Fibroblast of mammary gland (primary cell): ENCODE data around the gene SLC39A10.
A peak's percentile ranks its signal among the peaks of the same experiment; 100 is the strongest.

Source experiments
- DNase-seq: peaks from one replicate; pipeline ENCODE4 v3.0.0-alpha.2; 2010; ENCODE audit warnings: low read depth
- H3K4me3 ChIP-seq: 2 replicates; pipeline ENCODE4 v1.5.1; 2011; ENCODE audit warnings: low read depth, mild to moderate bottlenecking, low read length, moderate library complexity; ENCODE audit not compliant: control insufficient read depth
- TF ChIP-seq, protein P1 (sequence below): conservative IDR thresholded peaks from 2 replicates; pipeline ENCODE4 v1.5.1; 2011; ENCODE audit warnings: low read depth, low read length, inconsistent platforms; ENCODE audit not compliant: control insufficient read depth, insufficient read depth

The SLC39A10 gene

DNA sequence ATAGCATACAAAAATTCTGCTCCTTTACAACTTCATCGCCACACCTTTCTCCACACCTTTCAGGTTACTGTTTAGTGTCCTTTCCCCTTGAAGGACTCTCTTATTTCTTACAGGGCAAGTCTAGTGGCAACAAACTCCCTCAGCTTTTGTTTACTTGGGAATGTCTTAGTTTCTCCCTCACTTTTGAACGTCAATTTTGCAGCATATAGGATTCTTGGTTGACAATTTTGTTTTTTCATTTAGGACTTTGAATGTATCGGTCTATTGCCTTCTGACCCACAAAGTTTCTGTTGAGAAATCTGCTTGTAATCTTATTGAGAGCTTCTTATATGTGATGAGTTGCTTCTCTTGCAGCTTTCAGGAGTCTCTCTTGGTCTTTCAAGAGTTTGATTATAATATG lies 43.5 kb downstream of the SLC39A10 start:
- no peak overlapping the region for H3K4me3 ChIP-seq
- no peak for DNase-seq
- TF ChIP-seq, protein P1, sequence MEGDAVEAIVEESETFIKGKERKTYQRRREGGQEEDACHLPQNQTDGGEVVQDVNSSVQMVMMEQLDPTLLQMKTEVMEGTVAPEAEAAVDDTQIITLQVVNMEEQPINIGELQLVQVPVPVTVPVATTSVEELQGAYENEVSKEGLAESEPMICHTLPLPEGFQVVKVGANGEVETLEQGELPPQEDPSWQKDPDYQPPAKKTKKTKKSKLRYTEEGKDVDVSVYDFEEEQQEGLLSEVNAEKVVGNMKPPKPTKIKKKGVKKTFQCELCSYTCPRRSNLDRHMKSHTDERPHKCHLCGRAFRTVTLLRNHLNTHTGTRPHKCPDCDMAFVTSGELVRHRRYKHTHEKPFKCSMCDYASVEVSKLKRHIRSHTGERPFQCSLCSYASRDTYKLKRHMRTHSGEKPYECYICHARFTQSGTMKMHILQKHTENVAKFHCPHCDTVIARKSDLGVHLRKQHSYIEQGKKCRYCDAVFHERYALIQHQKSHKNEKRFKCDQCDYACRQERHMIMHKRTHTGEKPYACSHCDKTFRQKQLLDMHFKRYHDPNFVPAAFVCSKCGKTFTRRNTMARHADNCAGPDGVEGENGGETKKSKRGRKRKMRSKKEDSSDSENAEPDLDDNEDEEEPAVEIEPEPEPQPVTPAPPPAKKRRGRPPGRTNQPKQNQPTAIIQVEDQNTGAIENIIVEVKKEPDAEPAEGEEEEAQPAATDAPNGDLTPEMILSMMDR = no peak

DNA sequence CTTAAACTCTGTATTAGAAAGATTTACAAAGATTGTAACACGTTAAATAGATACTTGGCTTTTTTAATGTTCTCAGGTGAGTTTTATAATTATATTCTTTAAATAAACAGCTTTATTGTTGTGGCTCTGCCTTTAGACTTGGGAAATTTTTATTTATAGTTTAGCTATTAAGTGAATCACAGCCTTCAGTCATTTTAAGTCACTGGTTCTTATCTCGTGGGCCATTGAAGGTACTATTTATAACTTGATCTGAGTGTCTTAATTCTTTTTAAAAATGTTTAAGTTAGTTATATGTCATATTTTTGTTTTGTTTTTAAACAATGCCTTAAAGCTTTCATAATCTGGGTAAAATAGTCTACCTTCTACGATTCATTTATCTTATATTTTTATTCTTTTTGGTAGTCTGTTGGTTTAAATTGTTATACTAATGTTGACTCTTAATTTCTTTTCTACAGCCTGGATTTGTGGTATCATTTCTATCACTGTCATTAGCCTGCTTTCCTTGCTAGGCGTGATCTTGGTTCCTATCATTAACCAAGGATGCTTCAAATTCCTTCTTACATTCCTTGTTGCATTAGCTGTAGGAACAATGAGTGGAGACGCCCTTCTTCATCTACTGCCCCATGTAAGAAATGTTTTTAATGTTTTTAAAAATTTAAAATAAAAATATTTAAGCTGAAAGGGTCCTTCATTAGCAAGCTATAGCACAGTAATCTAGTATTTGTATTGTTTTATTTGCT lies 49.3 kb downstream of the SLC39A10 start:
- no peak for DNase-seq
- no peak overlapping the region for H3K4me3 ChIP-seq
- TF ChIP-seq, protein P1 = no peak

DNA sequence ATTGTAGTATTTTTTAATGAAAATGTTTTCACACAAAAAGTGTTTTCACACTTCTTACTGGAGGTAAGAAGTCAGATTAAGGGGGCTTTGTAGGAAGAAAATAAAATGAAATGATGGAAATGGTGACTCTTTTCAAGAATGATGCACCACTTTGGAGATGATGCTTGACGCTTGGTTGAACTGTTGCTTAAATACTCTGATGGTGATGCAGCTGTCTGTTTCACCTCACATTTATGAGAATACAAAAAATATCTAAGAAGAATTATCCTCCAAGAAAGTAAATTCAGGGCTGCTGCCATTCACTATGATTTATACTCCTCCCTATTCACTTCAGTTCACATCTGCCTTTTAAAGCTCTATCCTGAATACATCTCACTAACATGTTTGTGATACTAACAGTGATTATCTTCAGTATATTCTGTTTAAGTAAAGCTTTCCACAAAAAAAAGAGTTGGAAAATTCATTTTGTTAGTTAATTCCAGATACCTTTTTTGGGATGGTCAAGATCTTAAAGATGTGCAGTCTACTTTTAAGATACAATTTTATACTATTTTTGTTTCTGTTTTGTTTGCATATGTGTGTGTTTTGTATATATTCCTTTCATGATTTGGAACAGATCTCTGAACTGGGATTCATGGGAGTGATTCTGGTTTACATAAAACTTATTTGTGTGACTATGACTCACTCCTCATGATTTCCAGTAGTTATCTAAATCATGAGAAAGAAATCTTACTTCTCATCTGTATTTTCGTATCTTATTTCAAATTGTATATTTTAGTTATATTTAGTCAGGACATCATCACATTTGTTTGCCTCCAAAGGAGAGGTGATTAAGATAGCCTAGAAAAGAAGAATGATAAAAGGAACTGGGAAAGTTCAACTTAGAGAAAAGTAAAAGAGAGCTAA lies 53.1 kb downstream of the SLC39A10 start:
- H3K4me3 ChIP-seq = no peak overlapping the region
- DNase-seq = peak; percentile 76
- TF ChIP-seq, protein P1 = no peak

DNA sequence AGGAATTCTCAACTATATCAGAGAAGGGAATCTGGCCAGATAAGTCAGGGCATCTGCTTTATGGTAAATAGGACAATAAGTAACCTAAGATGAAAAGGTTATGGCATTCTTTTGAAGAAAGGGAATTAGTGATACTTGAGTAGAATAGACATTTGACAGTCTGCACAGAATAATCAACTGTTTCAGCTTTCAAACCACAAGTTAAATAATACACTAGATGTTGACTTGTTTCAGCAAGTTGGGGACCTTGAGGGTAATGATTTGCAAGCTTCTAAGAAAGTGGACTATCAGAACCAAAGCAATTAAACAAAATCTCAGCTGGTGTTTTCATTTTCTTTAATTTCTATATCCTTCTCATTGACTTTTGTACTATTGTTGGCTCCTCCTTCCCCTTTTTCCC lies 54.5 kb downstream of the SLC39A10 start:
- no peak for DNase-seq
- no peak overlapping the region for H3K4me3 ChIP-seq
- TF ChIP-seq, protein P1 = no peak

DNA sequence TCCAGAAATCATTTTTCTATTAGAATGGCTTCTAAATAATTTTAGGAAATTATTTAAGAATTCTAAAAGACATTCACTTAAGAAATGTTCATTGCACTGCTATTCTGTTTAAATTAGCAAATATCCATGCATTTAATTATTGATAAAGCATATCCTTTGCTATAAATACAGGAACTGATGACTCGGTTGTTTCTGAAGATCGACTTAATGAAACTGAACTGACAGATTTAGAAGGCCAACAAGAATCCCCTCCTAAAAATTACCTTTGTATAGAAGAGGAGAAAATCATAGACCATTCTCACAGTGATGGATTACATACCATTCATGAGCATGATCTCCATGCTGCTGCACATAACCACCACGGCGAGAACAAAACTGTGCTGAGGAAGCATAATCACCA lies 59.4 kb downstream of the SLC39A10 start:
- TF ChIP-seq, protein P1 = no peak
- H3K4me3 ChIP-seq = no peak overlapping the region
- DNase-seq = no peak

DNA sequence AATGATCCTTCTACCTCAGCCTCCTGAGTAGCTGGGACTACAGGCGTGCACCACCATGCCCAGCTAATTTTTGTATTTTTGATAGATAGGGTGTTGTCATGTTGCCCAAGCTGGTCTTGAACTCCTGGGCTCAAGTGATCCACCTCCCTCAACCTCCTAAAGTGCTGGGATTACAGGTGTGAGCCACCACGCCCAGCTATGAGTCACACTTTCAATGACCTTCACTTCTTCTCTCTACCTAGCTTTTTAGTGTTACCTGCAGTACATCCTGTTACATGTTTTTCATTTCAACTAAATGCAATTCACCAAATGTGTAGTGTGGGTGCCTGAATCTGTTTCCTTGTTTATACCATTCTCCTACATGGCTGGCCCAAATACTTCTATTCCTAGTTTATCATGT lies 64.0 kb downstream of the SLC39A10 start:
- no peak for DNase-seq
- TF ChIP-seq, protein P1 = no peak

More for the DNA sequence above, 64.0 kb downstream of the SLC39A10 start:
- no peak overlapping the region for H3K4me3 ChIP-seq
